Lower leg skin (tissue), 3 donors: ENCODE results near the gene MIEF2.
"Not testable (repeated sequence)": the region's sequence is repeated elsewhere in the genome, so short reads cannot be mapped to it uniquely, and the experiment has no call there.

Source experiments
- CTCF ChIP-seq, 3 donors: fragments of 450-650 bp; IDR thresholded peaks; one replicate each; pipeline ENCODE4 v1.5.1; 2016; ENCODE audit warnings: antibody characterized with exemption in 3 of 3, mild to moderate bottlenecking in 3 of 3, moderate library complexity in 2 of 3
- POLR2A ChIP-seq, 2 donors: fragments of 450-650 bp; IDR thresholded peaks; one replicate each; pipeline ENCODE4 v1.6.1; 2016 to 2017; ENCODE audit warnings: antibody characterized with exemption in 2 of 2, mild to moderate bottlenecking in 1 of 2, moderate library complexity in 1 of 2

GRCh38 chr17:18303206-18303605 lies 42.7 kb downstream of the MIEF2 start:
- not testable (repeated sequence) for TF ChIP-seq CTCF, POLR2A (IDR thresholded peaks at IDR 0.05)
